GM10847 (cell line): ENCODE results near the gene NTMT2.

ENCODE experiments used
- POLR2A ChIP-seq: IDR thresholded peaks from 2 replicates; pipeline ENCODE4 v1.6.1; 2011; ENCODE audit not compliant: insufficient read length; ENCODE audit errors: extremely low read depth

The NTMT2 gene

DNA sequence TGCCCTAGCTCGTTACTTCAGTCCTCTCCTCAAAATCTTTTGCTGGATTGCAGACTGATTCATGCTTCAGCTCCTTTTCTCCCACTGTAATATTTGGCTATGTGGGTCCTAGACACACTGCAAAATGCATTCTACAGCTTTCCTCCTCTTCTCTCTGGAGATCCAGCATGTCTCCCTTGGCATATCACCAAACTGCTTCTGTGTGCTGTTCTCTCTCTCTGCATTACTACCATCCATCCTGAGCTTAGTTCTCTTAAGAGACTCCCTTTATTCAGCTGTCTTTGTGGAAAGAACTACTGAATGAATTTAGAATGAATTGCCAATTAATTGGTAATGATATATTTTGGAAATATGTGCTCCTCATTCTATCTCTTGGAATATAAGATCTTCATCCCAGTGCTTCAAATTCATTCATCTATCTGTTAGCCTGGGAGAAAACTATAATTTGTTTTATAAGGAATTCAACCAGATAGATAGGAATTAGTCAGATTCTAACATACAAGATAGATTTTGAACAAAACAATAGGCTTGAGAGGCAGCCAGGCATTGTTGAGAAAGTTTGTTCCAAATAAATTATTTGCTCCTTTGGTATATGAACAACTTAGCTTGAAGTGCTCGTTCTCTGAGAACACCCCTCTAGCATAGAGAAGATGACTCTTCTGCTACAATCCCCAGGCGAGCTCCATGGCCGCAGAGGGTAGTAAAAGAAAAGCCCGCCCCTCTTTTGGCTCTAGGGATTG, 71.9 kb downstream of the NTMT2 start:
- no peak for TF ChIP-seq POLR2A

DNA sequence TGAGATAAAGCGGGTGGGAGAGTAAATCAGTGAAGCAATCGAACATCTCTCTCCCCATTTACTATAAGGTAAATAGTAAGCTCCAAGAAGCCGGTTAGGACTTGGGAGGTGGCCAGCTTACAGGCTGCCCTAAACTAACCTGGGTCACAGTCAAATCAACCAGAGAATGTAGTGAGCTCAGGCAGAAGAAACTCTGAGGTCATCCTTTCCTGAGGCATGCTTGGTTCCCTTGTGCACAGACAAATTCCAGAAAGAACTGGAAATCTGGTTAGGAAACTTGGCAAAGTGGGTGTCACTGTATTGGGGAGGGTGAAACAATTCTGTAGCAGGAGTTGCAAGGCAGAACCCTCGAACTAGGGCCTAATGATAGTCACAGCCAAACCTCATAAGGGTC, 72.5 kb downstream of the NTMT2 start:
- no peak for TF ChIP-seq POLR2A
